ENCODE results near the gene RNF115.

The RNF115 gene

DNA sequence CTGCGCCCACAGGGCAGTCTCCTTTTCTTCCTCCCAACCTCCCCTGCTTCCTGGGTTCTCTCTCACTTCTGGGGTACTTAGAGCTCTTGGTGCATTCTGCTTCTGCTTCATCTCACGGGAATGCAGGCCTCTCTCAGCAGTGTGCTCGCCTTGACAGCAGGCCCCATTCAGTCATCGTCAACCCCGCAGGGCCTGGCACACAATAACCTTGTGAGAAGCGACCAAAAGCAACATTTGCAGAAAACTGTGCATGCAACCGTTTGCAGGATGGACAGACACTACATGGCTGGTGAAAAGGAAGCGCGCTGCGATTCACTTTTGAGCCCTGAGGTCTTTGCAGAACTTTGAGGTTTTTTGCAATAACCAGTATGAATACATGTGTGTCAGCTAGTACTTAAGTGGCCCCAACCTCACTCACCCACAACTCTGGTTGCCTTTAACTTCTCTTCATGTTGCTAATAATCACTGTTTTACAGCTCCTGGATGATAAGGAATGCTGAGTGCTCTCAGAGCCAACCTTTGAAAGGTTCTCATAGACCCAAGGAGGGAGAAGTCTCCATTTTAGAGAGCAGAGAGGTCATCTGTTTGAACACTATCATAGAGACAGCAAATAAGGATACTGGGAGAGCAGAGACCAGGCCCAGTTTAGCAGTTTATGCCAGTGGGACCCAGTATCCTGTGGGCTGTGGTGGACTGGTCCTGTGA lies 107.1 kb downstream of the RNF115 start:
- DNase-seq (ENCODE audit: low read depth), result no peak
- H3K4me3 ChIP-seq (ENCODE audit: low read depth, low read length), result no peak overlapping the region
- no peak for TF ChIP-seq CTCF (IDR thresholded peaks at IDR 0.05; ENCODE audit: low read depth, low read length, missing control alignments)

DNA sequence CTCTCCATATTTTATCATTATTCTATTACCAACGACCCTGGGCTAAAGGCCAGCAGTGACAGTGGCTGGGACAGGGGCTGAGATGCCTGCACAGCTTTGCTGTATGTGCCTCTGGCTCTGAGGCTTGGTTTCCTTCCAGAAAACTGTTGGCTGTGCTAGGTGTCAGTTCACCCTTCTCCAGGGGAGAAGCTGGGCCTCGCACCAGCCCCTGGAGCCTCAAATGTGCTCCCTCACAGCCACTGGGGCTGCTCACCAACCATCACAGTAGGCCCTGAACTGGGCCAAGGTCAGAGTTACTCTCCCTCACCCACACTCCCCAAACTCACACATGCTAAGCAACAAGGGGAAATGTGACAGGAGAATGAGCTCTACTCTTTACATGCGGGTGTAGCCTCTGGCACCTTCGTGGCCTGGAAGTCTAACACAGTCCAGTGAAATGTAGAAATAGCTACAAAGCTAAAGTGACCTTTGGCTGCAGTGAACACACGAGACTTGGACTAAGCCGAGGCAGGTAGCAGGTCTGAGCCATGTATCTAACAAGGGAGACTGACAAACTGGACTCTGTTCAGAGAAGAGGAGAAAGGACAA lies 109.3 kb downstream of the RNF115 start:
- DNase-seq (ENCODE audit: low read depth), result no peak
- TF ChIP-seq CTCF (IDR thresholded peaks at IDR 0.05; ENCODE audit: low read depth, low read length, missing control alignments), result no peak
- H3K4me3 ChIP-seq (ENCODE audit: low read depth, low read length), result no peak overlapping the region

DNA sequence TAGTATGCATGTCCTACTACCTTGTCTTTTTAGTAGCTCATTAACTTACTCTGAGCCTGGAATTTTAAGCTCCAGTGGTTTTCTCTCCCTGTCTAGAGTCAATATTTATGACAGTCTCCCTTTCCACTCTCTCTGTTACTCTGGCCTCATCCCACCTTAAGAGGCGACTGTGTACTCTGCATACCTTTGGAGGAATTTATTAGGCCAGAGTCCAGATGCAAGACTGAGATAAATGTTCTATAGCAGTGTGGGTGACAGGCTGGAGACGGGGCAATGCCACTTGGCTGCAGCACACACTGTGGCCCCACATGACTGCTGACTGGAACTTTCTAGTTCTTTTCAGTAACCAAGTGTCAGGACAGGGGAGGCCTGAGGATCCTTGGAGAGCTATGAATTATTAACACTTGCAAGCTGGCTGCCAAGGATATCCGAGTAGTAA lies 112.7 kb downstream of the RNF115 start:
- no peak for TF ChIP-seq CTCF (IDR thresholded peaks at IDR 0.05; ENCODE audit: low read depth, low read length, missing control alignments)
- no peak for DNase-seq (ENCODE audit: low read depth)
- no peak overlapping the region for H3K4me3 ChIP-seq (ENCODE audit: low read depth, low read length)

GRCh38 chr1:145710291-145711027 lies 113.4 kb downstream of the RNF115 start:
- TF ChIP-seq CTCF (IDR thresholded peaks at IDR 0.05; ENCODE audit: low read depth, low read length, missing control alignments), result no peak
- DNase-seq (ENCODE audit: low read depth), result no peak
- no peak overlapping the region for H3K4me3 ChIP-seq (ENCODE audit: low read depth, low read length)

- no peak overlapping the region for H3K4me3 ChIP-seq (ENCODE audit: low read depth, low read length)
- no peak for DNase-seq (ENCODE audit: low read depth)
- no peak for TF ChIP-seq CTCF (IDR thresholded peaks at IDR 0.05; ENCODE audit: low read depth, low read length, missing control alignments)
Measured at GRCh38 chr1:145708063-145708462, 115.8 kb downstream of the RNF115 start.

GRCh38 chr1:145707183-145707867 lies 116.6 kb downstream of the RNF115 start, which contains the start of gene PDZK1:
PDZK1 (minus strand) TSS chr1:145707368; CDS start chr1:145688021, 19,347 bp downstream.
- no peak for DNase-seq (ENCODE audit: low read depth)
- H3K4me3 ChIP-seq (ENCODE audit: low read depth, low read length), result no peak within 1 kb of the TSS
- no peak for TF ChIP-seq CTCF (IDR thresholded peaks at IDR 0.05; ENCODE audit: low read depth, low read length, missing control alignments)

Data from GM12864 (cell line).